SK-N-SH treated with all-trans-retinoic acid at 6 μM for 48 hours (cell line): ENCODE measurements around the gene ADAMTS6.

Source experiments
- ARNTL ChIP-seq: fragments of 450-650 bp; formaldehyde crosslinking; IDR thresholded peaks from 2 replicates; pipeline ENCODE4 v1.5.0; 2020; ENCODE audit warnings: low read depth, mild to moderate bottlenecking, moderate library complexity, borderline replicate concordance
- ISL1 ChIP-seq: fragments of 250-450 bp; sonication (Bioruptor Pico); IDR thresholded peaks from 2 replicates; pipeline ENCODE4 v2.1.2; 2022; ENCODE audit warnings: mild to moderate bottlenecking, moderate library complexity
- SNAI2 ChIP-seq: fragments of 250-450 bp; sonication (Bioruptor Pico); IDR thresholded peaks from 2 replicates; pipeline ENCODE4 v1.5.0; 2020; ENCODE audit warnings: mild to moderate bottlenecking, moderate library complexity
- ZFP30 ChIP-seq: fragments of 450-650 bp; formaldehyde crosslinking; IDR thresholded peaks from 2 replicates; pipeline ENCODE4 v1.5.0; 2022; ENCODE audit warnings: mild to moderate bottlenecking, moderate library complexity

DNA sequence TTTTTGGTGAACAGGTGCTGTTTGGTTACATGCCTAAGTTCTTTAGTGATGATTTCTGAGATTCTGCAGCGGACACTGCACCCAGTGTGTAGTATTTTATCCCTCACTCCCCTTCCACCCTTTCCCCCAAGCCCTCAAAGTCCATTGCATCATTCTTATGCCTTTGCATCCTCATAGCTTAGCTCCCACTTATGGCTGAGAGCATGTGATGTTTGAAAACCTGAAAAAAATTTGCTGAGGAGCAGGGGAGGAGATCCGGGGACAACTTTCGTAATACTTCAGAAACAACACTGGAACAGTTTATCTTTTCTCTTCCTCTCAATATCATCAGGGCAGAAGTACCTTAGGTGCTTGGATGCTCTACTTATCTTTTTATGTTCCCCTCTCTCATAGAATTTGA, 226.4 kb downstream of the ADAMTS6 start:
- no peak for TF ChIP-seq ARNTL (CRISPR knock-in tag)
- no peak for TF ChIP-seq ZFP30 (CRISPR knock-in tag)
- no peak for TF ChIP-seq SNAI2 (CRISPR knock-in tag)
- TF ChIP-seq ISL1 (CRISPR knock-in tag) = no peak
